SU-DHL-6 (cell line): ENCODE data around the gene ABHD2.

ENCODE experiments used
- H2AFZ ChIP-seq: fragments of 200-600 bp; sonication (generic); 2 replicates; pipeline ENCODE4 v1.6.1; 2014; ENCODE audit warnings: low read depth, mild to moderate bottlenecking, moderate library complexity, mixed read lengths, antibody characterized with exemption, low read length; ENCODE audit not compliant: severe bottlenecking
- H3F3A ChIP-seq: fragments of 200-600 bp; shearing (Covaris generic); 2 replicates; pipeline ENCODE4 v1.6.0; 2016; ENCODE audit warnings: antibody characterized with exemption, mild to moderate bottlenecking; ENCODE audit not compliant: insufficient read depth
- H3K27ac ChIP-seq: fragments of 200-600 bp; sonication (generic); 2 replicates; pipeline ENCODE4 v1.5.1; 2016; ENCODE audit warnings: low read depth, mild to moderate bottlenecking, low read length, moderate library complexity, mixed read lengths
- H3K27me3 ChIP-seq: fragments of 200-600 bp; sonication (generic), shearing (Covaris generic); 2 replicates; pipeline ENCODE4 v1.6.0; 2014; ENCODE audit warnings: mild to moderate bottlenecking, low read length
- H3K36me3 ChIP-seq: fragments of 200-600 bp; sonication (generic); 2 replicates; pipeline ENCODE4 v1.6.1; 2014; ENCODE audit warnings: mild to moderate bottlenecking, low read length, mixed read lengths
- H3K4me2 ChIP-seq: fragments of 300-600, 200-600 bp; shearing (Covaris generic), sonication (generic); 2 replicates; pipeline ENCODE4 v1.6.0; 2014; ENCODE audit warnings: low read length, low read depth, mild to moderate bottlenecking; ENCODE audit not compliant: poor library complexity, severe bottlenecking
- H3K4me3 ChIP-seq: fragments of 200-600 bp; sonication (generic); 2 replicates; pipeline ENCODE4 v1.5.1; 2014; ENCODE audit warnings: antibody characterized with exemption, low read length, mild to moderate bottlenecking, mixed read lengths; ENCODE audit not compliant: insufficient read depth, poor library complexity, severe bottlenecking
- H3K79me2 ChIP-seq: fragments of 200-600 bp; sonication (generic); 2 replicates; pipeline ENCODE4 v1.6.1; 2014; ENCODE audit warnings: mild to moderate bottlenecking, low read length, moderate library complexity; ENCODE audit not compliant: insufficient read depth
- H3K9ac ChIP-seq: fragments of 200-600 bp; sonication (generic); 2 replicates; pipeline ENCODE4 v1.7.0; 2014; ENCODE audit warnings: mild to moderate bottlenecking, low read length
- H3K9me2 ChIP-seq: fragments of 200-600 bp; sonication (generic); replicated peaks from 2 replicates; pipeline ENCODE4 v1.6.1; 2014; ENCODE audit warnings: low read length; ENCODE audit not compliant: insufficient read depth
- H3K9me3 ChIP-seq: fragments of 200-600 bp; sonication (generic); 2 replicates; pipeline ENCODE4 v1.6.1; 2014; ENCODE audit warnings: low read length, mixed read lengths; ENCODE audit not compliant: insufficient read depth
- H4K20me1 ChIP-seq: fragments of 200-600 bp; sonication (generic); 2 replicates; pipeline ENCODE4 v1.6.1; 2014; ENCODE audit warnings: low read depth, mild to moderate bottlenecking, antibody characterized with exemption, low read length, moderate library complexity, mixed read lengths
- CTCF ChIP-seq: fragments of 200-600 bp; sonication (generic); IDR thresholded peaks from one replicate; pipeline ENCODE4 v1.5.1; 2017; ENCODE audit warnings: antibody characterized with exemption, mild to moderate bottlenecking, low read length, moderate library complexity; ENCODE audit not compliant: insufficient read depth, poor library complexity, severe bottlenecking
- EZH2phosphoT487 ChIP-seq: fragments of 200-600 bp; sonication (generic), shearing (Covaris generic); conservative IDR thresholded peaks from 2 replicates; pipeline ENCODE4 v1.6.1; 2018; ENCODE audit warnings: mild to moderate bottlenecking, antibody characterized with exemption, low read length, moderate library complexity, mixed read lengths

ABHD2 gene

GRCh38 chr15:89142423-89142822 is 54.2 kb downstream of the ABHD2 start:
- Histone ChIP-seq H3K79me2 (no peaks in the 10 kb centered on the region), H3K4me3 (no peak overlapping the region), H3K27me3 (no peaks in the 10 kb centered on the region), H3K9me3 (no peaks in the 10 kb centered on the region), H4K20me1 (no peaks in the 10 kb centered on the region), H3K36me3 (no peaks in the 10 kb centered on the region), H3K9ac (no peak overlapping the region), H3K27ac (no peak overlapping the region), H3K4me2 (no peak overlapping the region), H3K9me2 (no peaks in the 10 kb centered on the region), H3F3A (no peaks in the 10 kb centered on the region), H2AFZ (no peak overlapping the region)
- TF ChIP-seq EZH2phosphoT487 (no peak), CTCF (no peak)

GRCh38 chr15:89143503-89144162 is 55.4 kb downstream of the ABHD2 start:
- Histone ChIP-seq H3K9me2 (no peaks in the 10 kb centered on the region), H3K9ac (no peak overlapping the region), H3K4me2 (no peak overlapping the region), H3K4me3 (no peak overlapping the region), H3K9me3 (no peaks in the 10 kb centered on the region), H3K79me2 (no peaks in the 10 kb centered on the region), H3F3A (no peaks in the 10 kb centered on the region), H3K27ac (no peak overlapping the region), H2AFZ (no peak overlapping the region), H3K27me3 (no peaks in the 10 kb centered on the region), H4K20me1 (no peaks in the 10 kb centered on the region), H3K36me3 (no peaks in the 10 kb centered on the region)
- TF ChIP-seq CTCF (no peak), EZH2phosphoT487 (no peak)

- TF ChIP-seq EZH2phosphoT487 (no peak), CTCF (no peak)
- H3K9ac ChIP-seq: no peak overlapping the region
- no peaks in the 10 kb centered on the region for H3K9me2 ChIP-seq
- H3K36me3 ChIP-seq: no peaks in the 10 kb centered on the region
- H3K79me2 ChIP-seq: no peaks in the 10 kb centered on the region
- no peak overlapping the region for H3K27ac ChIP-seq
- H3K4me2 ChIP-seq: no peak overlapping the region
- H3K4me3 ChIP-seq: no peak overlapping the region
- H3F3A ChIP-seq: no peaks in the 10 kb centered on the region
- H3K27me3 ChIP-seq: no peaks in the 10 kb centered on the region
- H2AFZ ChIP-seq: no peak overlapping the region
- no peaks in the 10 kb centered on the region for H3K9me3 ChIP-seq
- no peaks in the 10 kb centered on the region for H4K20me1 ChIP-seq
Measured at GRCh38 chr15:89144491-89144890, 56.2 kb downstream of the ABHD2 start.
